Endothelial cell of umbilical vein (primary cell): ENCODE data around the gene CACNG4. TPM values are rescaled to one million over a fixed set of nuclear protein-coding genes. Genes with fewer than 3 reads are reported as not detected.

Source experiments
- BruUV-seq: library from RNA; stranded (reverse); fragments of 400-500 nt; replicated peaks from 2 replicates; lab custom pipeline; 2021; lab: Mats Ljungman, UMichigan
- CTCF ChIA-PET: fragments of 300-600, 350-600 bp; sonication (Branson Sonifier 250); formaldehyde crosslinking; loops from one replicate; lab custom pipeline; 2021; ENCODE audit warnings: antibody characterized with exemption, inconsistent platforms; lab: Charles Lee
- POLR2A ChIA-PET: fragments of 300-600, 350-600 bp; sonication (Branson Sonifier 250); formaldehyde crosslinking; loops from one replicate; lab custom pipeline; 2021; ENCODE audit warnings: antibody characterized with exemption, inconsistent platforms; lab: Charles Lee
- DNase-seq: peaks from one replicate; pipeline ENCODE4 v3.0.0-alpha.2; 2011; ENCODE audit warnings: low read depth, low spot score
- FAIRE-seq: peaks from 2 replicates; lab custom pipeline; 2011; peaks lifted over from hg19 to GRCh38; lab: Jason Lieb, UNC
- H2AFZ ChIP-seq: 2 replicates; pipeline ENCODE4 v1.6.0; 2012; ENCODE audit warnings: low read depth, low read length, control low read depth, inconsistent platforms
- H3K27ac ChIP-seq: 2 replicates; pipeline ENCODE4 v1.5.1; 2011; ENCODE audit warnings: low read depth, mild to moderate bottlenecking, control low read depth, low read length, moderate library complexity; ENCODE audit not compliant: insufficient read depth
- H3K27me3 ChIP-seq, 2 experiments: 2 replicates each; pipeline versions ENCODE4 v1.6.0 to v1.6.1; 2011; ENCODE audit warnings: low read length in 2 of 2, mixed read lengths in 1 of 2; ENCODE audit not compliant: control insufficient read depth in 2 of 2, insufficient read depth in 2 of 2
- H3K36me3 ChIP-seq, 2 experiments: 2 replicates in 1 of 2; 3 replicates in 1 of 2; pipeline ENCODE4 v1.5.1; 2011; ENCODE audit warnings: low read length in 2 of 2, mild to moderate bottlenecking in 1 of 2, moderate library complexity in 1 of 2; ENCODE audit not compliant: control insufficient read depth in 2 of 2, insufficient read depth in 2 of 2; ENCODE audit errors: extremely low read depth in 1 of 2
- H3K4me1 ChIP-seq: 3 replicates; pipeline ENCODE4 v1.5.1; 2011; ENCODE audit warnings: mild to moderate bottlenecking, low read length; ENCODE audit not compliant: control insufficient read depth, insufficient read depth; ENCODE audit errors: extremely low read depth
- H3K4me2 ChIP-seq: 2 replicates; pipeline ENCODE4 v1.6.1; 2011; ENCODE audit warnings: low read length, control low read depth, mixed read lengths; ENCODE audit not compliant: insufficient read depth
- H3K4me3 ChIP-seq, 3 experiments: fragments of 200-600 bp in 1 of 3; sonication (generic), shearing (Covaris generic) in 1 of 3; replicated peaks in 1 of 3; 2 replicates each; pipeline ENCODE4 v1.5.1; 2011 to 2016; ENCODE audit warnings: control low read depth in 3 of 3, low read length in 3 of 3, mild to moderate bottlenecking in 2 of 3, inconsistent platforms in 1 of 3, low read depth in 1 of 3, moderate library complexity in 1 of 3; ENCODE audit not compliant: insufficient read depth in 1 of 3
- H3K79me2 ChIP-seq: 2 replicates; pipeline ENCODE4 v1.6.0; 2012; ENCODE audit warnings: low read length, inconsistent platforms; ENCODE audit not compliant: control insufficient read depth, insufficient read depth
- H3K9ac ChIP-seq: replicated peaks from 2 replicates; pipeline ENCODE3; 2011; ENCODE audit warnings: low read length, control low read depth; ENCODE audit not compliant: insufficient read depth; ENCODE audit errors: extremely low read depth
- H3K9me1 ChIP-seq: replicated peaks from 3 replicates; pipeline ENCODE4 v1.6.0; 2011; ENCODE audit warnings: mild to moderate bottlenecking, low read length; ENCODE audit not compliant: control insufficient read depth, insufficient read depth; ENCODE audit errors: extremely low read depth
- H3K9me3 ChIP-seq: replicated peaks from 2 replicates; pipeline ENCODE4 v1.5.1; 2012; ENCODE audit warnings: low read length, inconsistent platforms; ENCODE audit not compliant: control insufficient read depth, insufficient read depth
- H4K20me1 ChIP-seq: replicated peaks from 2 replicates; pipeline ENCODE3; 2011; ENCODE audit warnings: mild to moderate bottlenecking, low read length; ENCODE audit not compliant: control insufficient read depth, insufficient read depth; ENCODE audit errors: extremely low read depth
- CTCF ChIP-seq, 2 donors: IDR thresholded peaks; 1 replicate in 1 of 2; 2 replicates in 1 of 2; pipeline ENCODE4 v1.5.1; 2011; ENCODE audit warnings: low read length in 2 of 2, mild to moderate bottlenecking in 2 of 2, moderate library complexity in 2 of 2, control low read depth in 1 of 2, inconsistent platforms in 1 of 2, low read depth in 1 of 2; ENCODE audit not compliant: insufficient read depth in 1 of 2; ENCODE audit errors: extremely low read depth in 1 of 2
- EZH2 ChIP-seq: IDR thresholded peaks from 2 replicates; pipeline ENCODE4 v1.6.1; 2012; ENCODE audit warnings: borderline replicate concordance, low read depth, mild to moderate bottlenecking, moderate library complexity, low read length, inconsistent platforms; ENCODE audit not compliant: severe bottlenecking
- FOS ChIP-seq: IDR thresholded peaks from 2 replicates; pipeline ENCODE4 v1.6.1; 2011; ENCODE audit warnings: mild to moderate bottlenecking, low read length, moderate library complexity, borderline replicate concordance; ENCODE audit not compliant: insufficient read depth
- GATA2 ChIP-seq: IDR thresholded peaks from 2 replicates; pipeline ENCODE4 v1.7.0; 2011; ENCODE audit warnings: low read depth, mild to moderate bottlenecking, moderate library complexity, mixed read lengths, low read length; ENCODE audit not compliant: insufficient read length, insufficient read depth
- JUN ChIP-seq: IDR thresholded peaks from 2 replicates; pipeline ENCODE4 v1.6.1; 2011; ENCODE audit warnings: borderline replicate concordance, low read depth; ENCODE audit not compliant: insufficient read length, insufficient read depth
- MAX ChIP-seq: IDR thresholded peaks from 2 replicates; pipeline ENCODE4 v1.6.1; 2011; ENCODE audit not compliant: insufficient read depth, insufficient read length
- MYC ChIP-seq: IDR thresholded peaks from one replicate; pipeline ENCODE4 v1.6.1; 2011; ENCODE audit warnings: mild to moderate bottlenecking, low read depth, low read length
- POLR2A ChIP-seq: IDR thresholded peaks from 2 replicates; pipeline ENCODE4 v1.6.1; 2012; ENCODE audit warnings: low read depth, mild to moderate bottlenecking, control low read depth, low read length
- POLR2AphosphoS5 ChIP-seq: IDR thresholded peaks from 2 replicates; pipeline ENCODE4 v1.6.1; 2012; ENCODE audit warnings: low read depth, mild to moderate bottlenecking, control low read depth, low read length, moderate library complexity; ENCODE audit not compliant: insufficient read depth
- dilution Hi-C: fragments of 300-500 bp; cut with MboI; formaldehyde crosslinking; loops from one replicate; pipeline ENCODE4 v1.15.0; 2019; ENCODE audit warnings: low sequenced_read_pairs; ENCODE audit not compliant: extremely low pct_ligation_motif_present
- intact Hi-C: fragments of 100-400 bp; cut with micrococcal nuclease; formaldehyde crosslinking; loops from one replicate; pipeline ENCODE4 v1.10.0; 2022
- polyA plus RNA-seq, 4 experiments: library from polyadenylated mRNA; depleted of rRNA in 3 of 4; stranded (reverse) in 3 of 4; unstranded in 1 of 4; fragments of >200 nt; gene quantifications; 2 replicates each; pipeline versions ENCODE4 v1.2.1 to v1.2.3, GENCODE V29; 2011 to 2012; ENCODE audit warnings: missing spikeins in 1 of 4
- total RNA-seq: library from RNA; stranded (reverse); gene quantifications from 2 replicates; pipeline ENCODE4 v1.2.3, GENCODE V29; 2021

Gene CACNG4
- total and polyA plus RNA-seq, 2 donors (not counting 3 experiments of a cell fraction or from before 2014, with no cell fraction given): not detected

- ChIA-PET CTCF (no interaction called here), POLR2A (no interaction called here)
- intact Hi-C loops: no loop called here
- Histone ChIP-seq H3K36me3 (no peaks in the 10 kb centered on the region), H2AFZ (no peak overlapping the region), H3K4me3 (no peak overlapping the region), H4K20me1 (no peaks in the 10 kb centered on the region), H3K9me1 (no peaks in the 10 kb centered on the region), H3K4me2 (no peak overlapping the region), H3K9ac (no peak overlapping the region), H3K79me2 (no peaks in the 10 kb centered on the region), H3K4me1 (no peaks in the 10 kb centered on the region), H3K9me3 (no peaks in the 10 kb centered on the region), H3K27ac (no peak overlapping the region), H3K27me3 (peaks cover 16 to 20% of the 10 kb centered on the region in 2 experiments)
- no peak for FAIRE-seq
- no TSS peak for BruUV-seq
- no peak for TF ChIP-seq POLR2AphosphoS5
- TF ChIP-seq FOS: no peak
- TF ChIP-seq JUN: no peak
- no peak for TF ChIP-seq MAX
- TF ChIP-seq GATA2: no peak
- TF ChIP-seq POLR2A: no peak
- TF ChIP-seq MYC: no peak
- no peak for TF ChIP-seq EZH2
- no peak for TF ChIP-seq CTCF (IDR thresholded peaks at IDR 0.05; ENCODE audit: extremely low read depth in 1 of 2, insufficient read depth in 1 of 2, low read depth in 1 of 2, low read length in 2 of 2)
- DNase-seq: no peak
- dilution Hi-C loops: no loop called here
Observed at GRCh38 chr17:66971264-66971663, 6.8 kb downstream of the CACNG4 start.
